H1 (cell line): ENCODE data around the gene N4BP3. TPM values are rescaled to one million over a fixed set of nuclear protein-coding genes. Genes with fewer than 3 reads are reported as not detected.

Experiments
- CTCF ChIA-PET: fragments of 300-600 bp; sonication (Branson Sonifier 250); formaldehyde crosslinking; loops from one replicate; lab custom pipeline; 2021; ENCODE audit not compliant: partially characterized antibody; lab: Charles Lee
- POLR2A ChIA-PET: fragments of 300-600 bp; sonication (Branson Sonifier 250); formaldehyde crosslinking; loops from one replicate; lab custom pipeline; 2021; ENCODE audit warnings: inconsistent platforms; ENCODE audit not compliant: partially characterized antibody; lab: Charles Lee
- DNase-seq, 2 experiments: peaks; one replicate each; pipeline versions ENCODE4 v3.0.0 to v3.0.0-alpha.2; 2010 to 2022; ENCODE audit warnings: low spot score in 2 of 2, low read depth in 1 of 2, mixed read lengths in 1 of 2
- FAIRE-seq: peaks from 2 replicates; lab custom pipeline; 2011; peaks lifted over from hg19 to GRCh38; lab: Jason Lieb, UNC
- H2AFZ ChIP-seq: 2 replicates; pipeline ENCODE4 v1.8.1; 2012; ENCODE audit warnings: low read length, inconsistent platforms
- H2AK5ac ChIP-seq: 2 replicates; pipeline ENCODE4 v1.6.1; 2013; ENCODE audit warnings: low read depth, low read length
- H2BK120ac ChIP-seq: replicated peaks from 2 replicates; pipeline ENCODE3; 2013; ENCODE audit warnings: low read depth, low read length, inconsistent platforms
- H2BK12ac ChIP-seq: 2 replicates; pipeline ENCODE4 v1.6.1; 2013; ENCODE audit warnings: low read depth, low read length
- H2BK15ac ChIP-seq: 2 replicates; pipeline ENCODE4 v1.6.1; 2013; ENCODE audit warnings: low read length
- H2BK20ac ChIP-seq: 2 replicates; pipeline ENCODE4 v1.6.1; 2013; ENCODE audit warnings: low read length
- H2BK5ac ChIP-seq: 2 replicates; pipeline ENCODE4 v1.6.1; 2013; ENCODE audit warnings: low read depth, low read length
- H3K14ac ChIP-seq: 2 replicates; pipeline ENCODE4 v1.6.1; 2013; ENCODE audit warnings: inconsistent platforms; ENCODE audit not compliant: insufficient read length
- H3K18ac ChIP-seq: 2 replicates; pipeline ENCODE4 v1.6.1; 2013; ENCODE audit warnings: low read length; ENCODE audit errors: extremely low read depth
- H3K23ac ChIP-seq: 2 replicates; pipeline ENCODE4 v1.6.1; 2013; ENCODE audit warnings: inconsistent platforms; ENCODE audit not compliant: insufficient read length
- H3K23me2 ChIP-seq: 2 replicates; pipeline ENCODE4 v1.6.1; 2013; ENCODE audit warnings: low read depth, low read length
- H3K27ac ChIP-seq: 2 replicates; pipeline ENCODE4 v1.6.1; 2011; ENCODE audit warnings: low read depth, low read length, inconsistent platforms
- H3K27me3 ChIP-seq, 4 experiments: replicated peaks in 1 of 4; 1 replicate in 1 of 4; 2 replicates in 3 of 4; pipeline versions ENCODE4 v1.6.1 to v1.8.1; 2011 to 2013; ENCODE audit warnings: low read length in 3 of 4, mild to moderate bottlenecking in 3 of 4, inconsistent platforms in 2 of 4, mixed read lengths in 2 of 4, moderate library complexity in 1 of 4; ENCODE audit not compliant: control insufficient read depth in 3 of 4, insufficient read depth in 3 of 4; ENCODE audit errors: extremely low read depth in 1 of 4
- H3K36me3 ChIP-seq, 4 experiments: 2 replicates each; pipeline versions ENCODE4 v1.6.1 to v1.8.1; 2011 to 2013; ENCODE audit warnings: mild to moderate bottlenecking in 4 of 4, low read length in 3 of 4, moderate library complexity in 2 of 4, control low read depth in 1 of 4, inconsistent platforms in 1 of 4; ENCODE audit not compliant: insufficient read depth in 4 of 4, control insufficient read depth in 2 of 4
- H3K4ac ChIP-seq: replicated peaks from 2 replicates; pipeline ENCODE3; 2013; ENCODE audit warnings: low read length, low read depth, mixed read lengths, inconsistent platforms; ENCODE audit not compliant: insufficient read length
- H3K4me1 ChIP-seq, 4 experiments: replicated peaks in 1 of 4; 1 replicate in 1 of 4; 2 replicates in 3 of 4; pipeline versions ENCODE4 v1.6.1 to v1.8.1; 2011 to 2013; ENCODE audit warnings: low read length in 3 of 4, inconsistent platforms in 2 of 4, mixed read lengths in 1 of 4; ENCODE audit not compliant: insufficient read depth in 4 of 4, control insufficient read depth in 3 of 4
- H3K4me2 ChIP-seq, 2 experiments: 2 replicates each; pipeline versions ENCODE4 v1.6.1 to v1.8.1; 2011 to 2013; ENCODE audit warnings: low read depth in 2 of 2, low read length in 2 of 2, control low read depth in 1 of 2, inconsistent platforms in 1 of 2, mild to moderate bottlenecking in 1 of 2; ENCODE audit not compliant: insufficient read depth in 1 of 2
- H3K4me3 ChIP-seq, 4 experiments: fragments of 200-600, 300-600 bp in 1 of 4; sonication (generic), shearing (Covaris generic), sonication (Bioruptor Twin) in 1 of 4; 2 replicates each; pipeline versions ENCODE4 v1.5.1 to v1.8.1; 2011 to 2016; ENCODE audit warnings: low read length in 4 of 4, low read depth in 3 of 4, control low read depth in 2 of 4, inconsistent platforms in 2 of 4, mild to moderate bottlenecking in 2 of 4, mixed read lengths in 1 of 4, moderate library complexity in 1 of 4; ENCODE audit not compliant: insufficient read depth in 2 of 4; ENCODE audit errors: extremely low read depth in 1 of 4
- H3K56ac ChIP-seq: replicated peaks from 2 replicates; pipeline ENCODE3; 2013; ENCODE audit warnings: low read depth, mild to moderate bottlenecking, mixed read lengths, low read length, inconsistent platforms; ENCODE audit not compliant: insufficient read length
- H3K79me1 ChIP-seq: 2 replicates; pipeline ENCODE4 v1.6.1; 2013; ENCODE audit warnings: low read depth, low read length, control low read depth
- H3K79me2 ChIP-seq, 2 experiments: 2 replicates each; pipeline versions ENCODE4 v1.6.1 to v1.8.1; 2012 to 2013; ENCODE audit warnings: low read length in 2 of 2, mild to moderate bottlenecking in 2 of 2, inconsistent platforms in 1 of 2; ENCODE audit not compliant: insufficient read depth in 2 of 2, control insufficient read depth in 1 of 2
- H3K9ac ChIP-seq, 4 experiments: replicated peaks in 1 of 4; 1 replicate in 1 of 4; 2 replicates in 3 of 4; pipeline versions ENCODE4 v1.6.1 to v1.8.1; 2011 to 2013; ENCODE audit warnings: low read depth in 3 of 4, low read length in 3 of 4, control low read depth in 2 of 4, mild to moderate bottlenecking in 2 of 4, moderate library complexity in 2 of 4, inconsistent platforms in 1 of 4; ENCODE audit errors: extremely low read depth in 1 of 4
- H3K9me3 ChIP-seq, 2 experiments: 2 replicates each; pipeline versions ENCODE4 v1.6.1 to v1.8.1; 2012 to 2013; ENCODE audit warnings: mild to moderate bottlenecking in 2 of 2, moderate library complexity in 2 of 2, control low read depth in 1 of 2, inconsistent platforms in 1 of 2, low read depth in 1 of 2, low read length in 1 of 2, mixed read lengths in 1 of 2; ENCODE audit not compliant: insufficient read depth in 2 of 2
- H4K20me1 ChIP-seq, 2 experiments: replicated peaks in 1 of 2; 2 replicates each; pipeline versions ENCODE3 to v1.8.1; 2011 to 2013; ENCODE audit warnings: inconsistent platforms in 2 of 2, low read length in 2 of 2, mild to moderate bottlenecking in 1 of 2; ENCODE audit not compliant: insufficient read depth in 2 of 2, control insufficient read depth in 1 of 2
- H4K5ac ChIP-seq: 2 replicates; pipeline ENCODE4 v1.6.1; 2013; ENCODE audit warnings: low read length, low read depth, mixed read lengths, inconsistent platforms; ENCODE audit not compliant: insufficient read length
- H4K8ac ChIP-seq: 2 replicates; pipeline ENCODE4 v1.8.0; 2013; ENCODE audit warnings: mild to moderate bottlenecking, moderate library complexity, low read length, inconsistent platforms; ENCODE audit not compliant: insufficient read depth; ENCODE audit errors: extremely low read depth
- H4K91ac ChIP-seq: replicated peaks from 2 replicates; pipeline ENCODE3; 2013; ENCODE audit warnings: low read length, mixed read lengths, inconsistent platforms; ENCODE audit not compliant: insufficient read length
- ATF2 ChIP-seq: IDR thresholded peaks from 2 replicates; pipeline ENCODE4 v1.6.1; 2012; ENCODE audit warnings: low read length, inconsistent platforms
- CBX5 ChIP-seq: fragments of 300-800, 300-1000 bp; sonication (generic); IDR thresholded peaks from 2 replicates; pipeline ENCODE4 v1.7.1; 2016; ENCODE audit warnings: antibody characterized with exemption, low read length, low read depth
- CEBPB ChIP-seq: IDR thresholded peaks from 2 replicates; pipeline ENCODE4 v1.6.1; 2012; ENCODE audit warnings: low read depth, low read length
- POLR2A ChIP-seq, 2 experiments: IDR thresholded peaks; 1 replicate in 1 of 2; 2 replicates in 1 of 2; pipeline ENCODE4 v1.6.1; 2011; ENCODE audit warnings: low read depth in 2 of 2, low read length in 2 of 2, mild to moderate bottlenecking in 2 of 2; ENCODE audit errors: control extremely low read depth in 1 of 2
- POLR2AphosphoS5 ChIP-seq: IDR thresholded peaks from 2 replicates; pipeline ENCODE4 v1.6.1; 2011; ENCODE audit warnings: low read depth, low read length
- RFX5 ChIP-seq: IDR thresholded peaks from 2 replicates; pipeline ENCODE4 v1.6.1; 2011; ENCODE audit warnings: low read depth, low read length, improper control_type of control experiment, borderline replicate concordance
- TEAD4 ChIP-seq: IDR thresholded peaks from 2 replicates; pipeline ENCODE4 v1.6.1; 2012; ENCODE audit warnings: low read depth, low read length, inconsistent platforms, mixed read lengths
- WGBS, 2 experiments: shearing (Covaris generic) in 1 of 2; methylation state at CpG; one replicate each; pipeline versions ENCODE4 v1.1.6 to v1.1.7; 2013 to 2015; ENCODE audit warnings: low lambda C conversion rate in 2 of 2, mixed read lengths in 2 of 2, inconsistent platforms in 1 of 2, low coverage in 1 of 2, missing lambda C conversion rate in 1 of 2; ENCODE audit not compliant: insufficient replicate concordance in 2 of 2, insufficient coverage in 1 of 2, insufficient read length in 1 of 2; ENCODE audit errors: extremely low coverage in 1 of 2, missing lambda C conversion rate in 1 of 2; 5-methylcytosine and 5-hydroxymethylcytosine counted together
- polyA plus RNA-seq, 7 experiments: library from polyadenylated mRNA; depleted of rRNA in 3 of 7; stranded (reverse) in 5 of 7; unstranded in 2 of 7; fragments of >200 nt in 5 of 7; fragments of 200-250 nt in 2 of 7; gene quantifications; 1 replicate in 5 of 7; 2 replicates in 1 of 7; 4 replicates in 1 of 7; pipeline versions ENCODE4 v1.2.1 to v1.2.3, GENCODE V29; 2011 to 2013; ENCODE audit warnings: missing spikeins in 2 of 7, mixed read lengths in 2 of 7
- total RNA-seq: library from RNA; stranded (reverse); fragmentation: NEBNext Ultra II Directional; extraction: Animal tissue kit (Norgen Biotek cat#: 25700); gene quantifications from 2 replicates; pipeline ENCODE4 v1.2.1, GENCODE V29; 2021

Gene N4BP3
- total and polyA plus RNA-seq, 2 of the 8 experiments (the other 6 are each of a cell fraction or from before 2014, with no cell fraction given): 13.1 to 39.2 TPM

- Histone ChIP-seq H3K23me2 (no peaks in the 10 kb centered on the region), H4K20me1 (peaks cover 0 to 28% of the 10 kb centered on the region in 2 experiments), H3K79me2 (peaks cover 0 to 37% of the 10 kb centered on the region in 2 experiments; a peak in 2 of 4 replicates), H2BK5ac (0 out of 2 replicates have a peak overlapping the region, but pooled peaks have one; percentile 35), H3K4me1 (no peaks in the 10 kb centered on the region; a peak in 1 of 7 replicates), H4K8ac (no peak overlapping the region), H2AK5ac (no peak overlapping the region), H3K18ac (no peak overlapping the region), H2BK120ac (no peak overlapping the region), H2BK20ac (no peak overlapping the region), H3K36me3 (peaks cover 2 to 81% (median 34%) of the 10 kb centered on the region in 4 experiments; a peak in 7 of 8 replicates), H2BK12ac (no peak overlapping the region), H3K23ac (no peak overlapping the region), H2AFZ (no peak overlapping the region), H3K27ac (no peak overlapping the region), H3K27me3 (no peaks in the 10 kb centered on the region), H3K4me3 (no peak overlapping the region), H3K79me1 (peaks cover 14% of the 10 kb centered on the region), H4K91ac (no peak overlapping the region), H3K14ac (no peak overlapping the region), H2BK15ac (no peak overlapping the region), H3K9ac (no peak overlapping the region), H3K4me2 (no peak overlapping the region), H4K5ac (no peak overlapping the region), H3K4ac (no peak overlapping the region), H3K56ac (no peak overlapping the region), H3K9me3 (no peaks in the 10 kb centered on the region)
- peak; percentile 47; the same call in 1 of the 2 replicates for TF ChIP-seq POLR2AphosphoS5
- no peak for TF ChIP-seq CBX5
- TF ChIP-seq RFX5: no peak
- TF ChIP-seq POLR2A (IDR thresholded peaks at IDR 0.05; ENCODE audit: control extremely low read depth in 1 of 2, low read depth in 2 of 2, low read length in 2 of 2): 0 out of 3 replicates have a peak, but pooled peaks of 1 of the 2 experiments have one; percentile 26
- TF ChIP-seq CEBPB: no peak
- TF ChIP-seq TEAD4: no peak
- TF ChIP-seq ATF2: no peak
- FAIRE-seq (no peak), DNase-seq (no peak)
- WGBS, 2 experiments: 94% methylated on average over 12 of the region's 12 CpGs; no CpG with 5 or more reads in 1 of the 2 experiments
- ChIA-PET CTCF (interaction anchor here (0.9 to 9.2 kb wide), 10 partner anchors 9 to 66 kb away, joined by 3 to 125 read pairs (median 4); partner anchors contain the start of gene N4BP3), POLR2A (interaction anchor here (0.9 to 40.7 kb wide), 5 partner anchors 10 to 65 kb away, joined by 3 to 1250 read pairs (median 115); partner anchors contain the start of genes N4BP3 and NHP2)
Observed at GRCh38 chr5:178137991-178138390, 24.7 kb downstream of the N4BP3 start.
